ENCODE results near the gene CDH18. TPM values are rescaled to one million over a fixed set of nuclear protein-coding genes. Genes with fewer than 3 reads are reported as not detected.
A peak's percentile ranks its signal among the peaks of the same experiment; 100 is the strongest.

Gene CDH18
- total RNA-seq, 1 experiment from 2014 or later, result 0.15 TPM

- Histone ChIP-seq H3K4me1 (ENCODE audit: insufficient read depth, low read length) (no peaks in the 10 kb centered on the region), H2AFZ (ENCODE audit: low read length) (no peak overlapping the region), H3K79me2 (ENCODE audit: low read length) (no peaks in the 10 kb centered on the region), H3K9me3 (ENCODE audit: low read length) (no peaks in the 10 kb centered on the region), H3F3A (ENCODE audit: low read length, unreplicated experiment) (no peaks in the 10 kb centered on the region), H3K4me3 (ENCODE audit: low read length) (no peak overlapping the region), H3K27me3 (ENCODE audit: low read length) (no peaks in the 10 kb centered on the region), H3K36me3 (ENCODE audit: low read depth, low read length) (no peaks in the 10 kb centered on the region), H3K9me2 (replicated peaks; ENCODE audit: low read length) (no peaks in the 10 kb centered on the region), H3K27ac (ENCODE audit: low read length) (no peak overlapping the region), H3K4me2 (ENCODE audit: low read length) (no peak overlapping the region), H3K9ac (ENCODE audit: low read length) (no peak overlapping the region), H4K20me1 (ENCODE audit: low read length) (no peaks in the 10 kb centered on the region)
- TF ChIP-seq EZH2phosphoT487 (IDR thresholded peaks at IDR 0.05; ENCODE audit: borderline replicate concordance, low read length), result no peak
- no peak for TF ChIP-seq EZH2 (IDR thresholded peaks at IDR 0.05; ENCODE audit: low read length, unreplicated experiment)
- no peak for TF ChIP-seq CTCF (conservative IDR thresholded peaks at IDR 0.05; ENCODE audit: low read depth, low read length)
- intact Hi-C loops (cut with micrococcal nuclease), result no loop called here
- ChIA-PET CTCF (no interaction called here), POLR2A (ENCODE audit: unreplicated experiment) (no interaction called here)
- DNase-seq, result peak; percentile 18
- ATAC-seq, result no peak
- BruUV-seq (replicated peaks), result no TSS peak
These were observed 181.2 kb downstream of the CDH18 start for GRCh38 chr5:19806756-19807155.

GRCh38 chr5:19802686-19803085 is 185.3 kb downstream of the CDH18 start:
- DNase-seq (no peak), ATAC-seq (no peak)
- ChIA-PET POLR2A (ENCODE audit: unreplicated experiment) (no interaction called here), CTCF (no interaction called here)
- Histone ChIP-seq H3K27ac (ENCODE audit: low read length) (no peak overlapping the region), H3K4me1 (ENCODE audit: insufficient read depth, low read length) (no peaks in the 10 kb centered on the region), H4K20me1 (ENCODE audit: low read length) (no peaks in the 10 kb centered on the region), H3K4me2 (ENCODE audit: low read length) (no peak overlapping the region), H2AFZ (ENCODE audit: low read length) (no peak overlapping the region), H3F3A (ENCODE audit: low read length, unreplicated experiment) (no peaks in the 10 kb centered on the region), H3K9me2 (replicated peaks; ENCODE audit: low read length) (no peaks in the 10 kb centered on the region), H3K27me3 (ENCODE audit: low read length) (no peaks in the 10 kb centered on the region), H3K4me3 (ENCODE audit: low read length) (no peak overlapping the region), H3K79me2 (ENCODE audit: low read length) (no peaks in the 10 kb centered on the region), H3K9me3 (ENCODE audit: low read length) (no peaks in the 10 kb centered on the region), H3K36me3 (ENCODE audit: low read depth, low read length) (no peaks in the 10 kb centered on the region), H3K9ac (ENCODE audit: low read length) (no peak overlapping the region)
- intact Hi-C loops (cut with micrococcal nuclease), result no loop called here
- no TSS peak for BruUV-seq (replicated peaks)
- TF ChIP-seq EZH2phosphoT487 (IDR thresholded peaks at IDR 0.05; ENCODE audit: borderline replicate concordance, low read length) (no peak), CTCF (conservative IDR thresholded peaks at IDR 0.05; ENCODE audit: low read depth, low read length) (no peak), EZH2 (IDR thresholded peaks at IDR 0.05; ENCODE audit: low read length, unreplicated experiment) (no peak)

GRCh38 chr5:19795218-19795617 is 192.8 kb downstream of the CDH18 start:
- Histone ChIP-seq H3F3A (ENCODE audit: low read length, unreplicated experiment) (no peaks in the 10 kb centered on the region), H3K9me2 (replicated peaks; ENCODE audit: low read length) (no peaks in the 10 kb centered on the region), H2AFZ (ENCODE audit: low read length) (no peak overlapping the region), H4K20me1 (ENCODE audit: low read length) (no peaks in the 10 kb centered on the region), H3K79me2 (ENCODE audit: low read length) (no peaks in the 10 kb centered on the region), H3K4me1 (ENCODE audit: insufficient read depth, low read length) (no peaks in the 10 kb centered on the region), H3K4me2 (ENCODE audit: low read length) (no peak overlapping the region), H3K9me3 (ENCODE audit: low read length) (no peaks in the 10 kb centered on the region), H3K27me3 (ENCODE audit: low read length) (no peaks in the 10 kb centered on the region), H3K27ac (ENCODE audit: low read length) (no peak overlapping the region), H3K9ac (ENCODE audit: low read length) (no peak overlapping the region), H3K4me3 (ENCODE audit: low read length) (no peak overlapping the region), H3K36me3 (ENCODE audit: low read depth, low read length) (no peaks in the 10 kb centered on the region)
- ChIA-PET POLR2A (ENCODE audit: unreplicated experiment) (no interaction called here), CTCF (interaction anchor here (0.6 to 1.2 kb wide), 2 partner anchors 261 to 760 kb away, joined by 3 to 4 read pairs; no protein-coding TSS in a partner anchor)
- DNase-seq (peak; percentile 62), ATAC-seq (peak; percentile 64)
- BruUV-seq (replicated peaks), result no TSS peak
- TF ChIP-seq EZH2phosphoT487 (IDR thresholded peaks at IDR 0.05; ENCODE audit: borderline replicate concordance, low read length) (no peak), EZH2 (IDR thresholded peaks at IDR 0.05; ENCODE audit: low read length, unreplicated experiment) (no peak), CTCF (conservative IDR thresholded peaks at IDR 0.05; ENCODE audit: low read depth, low read length) (peak; percentile 65)
- intact Hi-C loops (cut with micrococcal nuclease), result loop anchor here (2.0 to 5.0 kb wide), 2 partner anchors 262 to 436 kb away; no protein-coding TSS in a partner anchor
